GM12801 (cell line): ENCODE results near the gene SMARCD3.

Experiments
- TF ChIP-seq, protein P1 (sequence below): IDR thresholded peaks from one replicate; pipeline ENCODE4 v1.5.1; 2011; ENCODE audit warnings: control low read depth; ENCODE audit not compliant: insufficient read length; ENCODE audit errors: extremely low read depth

Gene SMARCD3

GRCh38 chr7:151283302-151283701 is 34.8 kb upstream of the SMARCD3 start:
- TF ChIP-seq, protein P1, sequence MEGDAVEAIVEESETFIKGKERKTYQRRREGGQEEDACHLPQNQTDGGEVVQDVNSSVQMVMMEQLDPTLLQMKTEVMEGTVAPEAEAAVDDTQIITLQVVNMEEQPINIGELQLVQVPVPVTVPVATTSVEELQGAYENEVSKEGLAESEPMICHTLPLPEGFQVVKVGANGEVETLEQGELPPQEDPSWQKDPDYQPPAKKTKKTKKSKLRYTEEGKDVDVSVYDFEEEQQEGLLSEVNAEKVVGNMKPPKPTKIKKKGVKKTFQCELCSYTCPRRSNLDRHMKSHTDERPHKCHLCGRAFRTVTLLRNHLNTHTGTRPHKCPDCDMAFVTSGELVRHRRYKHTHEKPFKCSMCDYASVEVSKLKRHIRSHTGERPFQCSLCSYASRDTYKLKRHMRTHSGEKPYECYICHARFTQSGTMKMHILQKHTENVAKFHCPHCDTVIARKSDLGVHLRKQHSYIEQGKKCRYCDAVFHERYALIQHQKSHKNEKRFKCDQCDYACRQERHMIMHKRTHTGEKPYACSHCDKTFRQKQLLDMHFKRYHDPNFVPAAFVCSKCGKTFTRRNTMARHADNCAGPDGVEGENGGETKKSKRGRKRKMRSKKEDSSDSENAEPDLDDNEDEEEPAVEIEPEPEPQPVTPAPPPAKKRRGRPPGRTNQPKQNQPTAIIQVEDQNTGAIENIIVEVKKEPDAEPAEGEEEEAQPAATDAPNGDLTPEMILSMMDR = no peak

DNA sequence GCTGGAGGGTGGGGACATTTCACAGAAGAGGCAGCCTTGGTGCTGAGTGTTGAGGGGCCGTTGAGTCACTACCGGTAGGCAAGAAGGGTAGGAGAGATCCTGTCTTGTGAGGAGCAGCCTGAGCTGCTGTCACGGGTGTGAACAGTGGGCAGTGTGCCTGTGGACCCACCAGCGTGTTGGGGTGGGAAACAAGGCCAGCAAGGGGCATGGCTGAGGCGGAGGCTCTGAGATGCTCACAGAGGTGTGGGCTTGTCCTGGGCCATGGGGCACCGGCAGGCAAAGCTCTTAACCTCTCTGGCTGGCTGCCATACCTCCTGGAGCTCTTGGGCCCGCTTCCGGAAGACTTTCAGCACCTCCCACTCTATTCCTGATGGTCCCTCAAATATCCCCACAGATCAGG is 33.6 kb upstream of the SMARCD3 start:
- TF ChIP-seq, protein P1 = no peak

DNA sequence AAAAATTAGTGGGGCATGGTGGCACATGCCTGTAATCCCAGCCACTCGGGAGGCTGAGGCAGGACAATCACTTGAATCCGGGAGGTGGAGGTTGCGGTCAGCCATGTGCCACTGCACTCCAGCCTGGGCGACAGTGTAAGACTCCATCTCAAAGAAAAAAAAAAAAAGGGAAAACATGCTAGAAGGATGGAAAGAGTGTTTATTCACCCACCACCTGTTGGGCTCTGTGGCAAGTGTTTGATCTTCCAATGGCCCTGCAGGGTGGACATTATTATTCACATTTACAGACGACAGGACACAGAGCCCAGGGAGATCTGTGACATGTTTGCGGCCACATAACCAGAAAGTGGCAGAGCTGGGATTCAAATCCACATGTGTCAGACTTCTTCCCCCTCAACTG is 33.2 kb upstream of the SMARCD3 start:
- TF ChIP-seq, protein P1 = no peak

DNA sequence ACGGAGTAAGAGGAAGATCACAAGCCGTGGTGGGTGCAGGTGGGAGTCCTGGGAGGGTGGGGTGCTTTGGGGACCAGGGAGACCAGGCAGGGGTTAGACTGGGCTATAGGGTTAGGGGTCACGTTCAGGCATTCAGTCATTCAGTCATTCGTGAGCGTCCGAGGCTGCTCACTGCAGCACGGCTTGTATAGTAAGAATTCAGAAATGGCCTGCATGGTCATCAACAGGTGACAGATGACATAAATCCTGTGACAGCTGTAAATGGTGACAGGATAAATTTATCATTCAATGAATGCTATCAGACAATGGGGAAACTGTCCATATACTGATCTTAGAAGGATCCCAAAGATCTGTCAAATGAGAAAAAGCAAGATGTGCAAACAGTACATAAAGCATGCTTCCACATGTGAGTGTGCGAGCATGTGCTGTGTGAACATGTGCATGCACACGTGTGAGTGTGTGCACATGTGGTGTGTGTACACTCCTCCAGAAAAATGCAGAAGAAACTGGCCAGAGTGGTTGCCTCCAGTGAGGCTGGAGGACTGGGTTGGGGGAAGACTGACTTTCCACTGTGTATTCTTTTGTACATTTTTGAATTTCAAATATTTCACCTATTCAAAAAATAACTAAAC is 32.0 kb upstream of the SMARCD3 start:
- TF ChIP-seq, protein P1 = no peak

DNA sequence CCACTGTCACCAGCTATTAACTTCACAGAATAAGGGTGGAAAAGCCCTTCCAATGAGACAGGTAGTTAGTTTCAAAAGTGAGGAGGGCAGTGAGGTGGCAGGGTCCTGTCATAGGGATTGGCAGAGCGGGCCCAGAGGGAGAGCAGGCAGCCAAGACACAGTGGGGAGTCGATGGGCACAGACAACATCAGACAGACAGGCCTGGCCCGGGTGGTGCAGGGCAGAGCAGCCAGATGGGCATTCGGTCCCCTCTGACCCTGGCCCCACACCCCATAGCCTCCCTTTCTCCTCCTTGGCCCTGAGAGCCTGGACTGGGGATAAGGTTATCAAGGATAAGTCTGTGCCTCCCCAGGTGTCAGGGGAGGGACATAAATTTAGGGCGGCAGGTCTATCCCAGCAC is 31.4 kb upstream of the SMARCD3 start:
- TF ChIP-seq, protein P1 = no peak

DNA sequence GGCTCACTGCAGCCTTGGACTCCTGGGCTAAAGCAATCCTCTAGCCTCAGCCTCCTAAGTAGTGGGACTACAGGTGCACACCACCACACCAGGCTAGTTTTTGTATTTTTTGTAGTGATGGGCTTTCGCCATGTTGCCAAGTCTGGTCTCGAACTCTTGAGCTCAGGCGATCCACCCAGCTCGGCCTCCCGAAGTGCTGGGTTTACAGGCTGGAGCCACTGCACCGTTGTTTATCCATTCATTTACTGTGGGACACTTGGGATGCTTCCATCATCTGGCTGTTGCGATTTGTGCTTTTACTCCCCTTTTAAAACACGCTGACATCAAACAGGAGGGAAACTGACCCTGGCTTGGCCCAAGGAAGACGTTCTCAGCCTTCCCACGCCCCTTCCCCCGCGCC is 30.5 kb upstream of the SMARCD3 start:
- TF ChIP-seq, protein P1 = no peak

- TF ChIP-seq, protein P1 = no peak
Observed at GRCh38 chr7:151277631-151278030, 29.1 kb upstream of the SMARCD3 start.
